A673 (cell line): ENCODE measurements around the gene TMEM125. TPM values are rescaled to one million over a fixed set of nuclear protein-coding genes. Genes with fewer than 3 reads are reported as not detected.

ENCODE experiments used
- BruUV-seq: library from RNA; stranded (reverse); fragments of 400-500 nt; replicated peaks from 2 replicates; lab custom pipeline; 2021; lab: Mats Ljungman, UMichigan
- CTCF ChIA-PET: fragments of 300-600 bp; sonication (Branson Sonifier 250); formaldehyde crosslinking; loops from one replicate; lab custom pipeline; 2022; ENCODE audit warnings: antibody characterized with exemption; lab: Charles Lee
- POLR2A ChIA-PET: fragments of 300-600 bp; sonication (Branson Sonifier 250); formaldehyde crosslinking; loops from one replicate; lab custom pipeline; 2022; ENCODE audit warnings: antibody characterized with exemption; ENCODE audit not compliant: low non-redundant PET; lab: Charles Lee
- DNase-seq: peaks from one replicate; pipeline ENCODE4 v3.0.0-alpha.2; 2015; ENCODE audit warnings: low spot score
- H3K27ac ChIP-seq: fragments of 200-600 bp; sonication (generic); 2 replicates; pipeline ENCODE4 v1.5.1; 2016; ENCODE audit warnings: mixed run types, low read depth, mild to moderate bottlenecking, mixed read lengths, antibody characterized with exemption, low read length; ENCODE audit not compliant: poor library complexity, severe bottlenecking
- H3K27me3 ChIP-seq: fragments of 200-600 bp; sonication (generic); replicated peaks from 2 replicates; pipeline ENCODE4 v1.6.1; 2017; ENCODE audit warnings: mixed run types, low read depth, mild to moderate bottlenecking, mixed read lengths, antibody characterized with exemption, low read length; ENCODE audit not compliant: insufficient read depth, poor library complexity
- H3K36me3 ChIP-seq: fragments of 200-600 bp; sonication (generic); 2 replicates; pipeline ENCODE4 v1.6.1; 2016; ENCODE audit warnings: mixed run types, mild to moderate bottlenecking, mixed read lengths, antibody characterized with exemption, low read length; ENCODE audit not compliant: insufficient read depth, poor library complexity, severe bottlenecking
- H3K4me1 ChIP-seq: fragments of 200-600 bp; sonication (generic); 2 replicates; pipeline ENCODE4 v1.6.1; 2017; ENCODE audit warnings: mixed run types, mild to moderate bottlenecking, mixed read lengths, antibody characterized with exemption, low read length; ENCODE audit not compliant: insufficient read depth, poor library complexity, severe bottlenecking
- H3K4me3 ChIP-seq: fragments of 200-600 bp; sonication (generic); 2 replicates; pipeline ENCODE4 v1.5.1; 2016; ENCODE audit warnings: low read depth, mixed run types, mild to moderate bottlenecking, mixed read lengths, low read length; ENCODE audit not compliant: poor library complexity, severe bottlenecking
- H3K9me3 ChIP-seq: fragments of 200-600 bp; sonication (generic); 2 replicates; pipeline ENCODE4 v1.6.1; 2016; ENCODE audit warnings: mixed run types, low read depth, mild to moderate bottlenecking, mixed read lengths, antibody characterized with exemption, low read length; ENCODE audit not compliant: poor library complexity, severe bottlenecking
- EZH2 ChIP-seq: fragments of 200-600 bp; sonication (generic); IDR thresholded peaks from 2 replicates; pipeline ENCODE4 v1.6.1; 2017; ENCODE audit warnings: borderline replicate concordance, low read depth, mild to moderate bottlenecking, mixed read lengths, antibody characterized with exemption, low read length; ENCODE audit not compliant: poor library complexity, severe bottlenecking
- intact Hi-C: fragments of 100-400 bp; cut with micrococcal nuclease; formaldehyde crosslinking; loops from one replicate; pipeline ENCODE4 v1.10.0; 2022; ENCODE audit not compliant: unreplicated experiment
- total RNA-seq: library from RNA; stranded (reverse); gene quantifications from 2 replicates; pipeline ENCODE4 v1.2.3, GENCODE V29; 2021
- TF ChIP-seq, protein P1 (sequence below): fragments of 300-800, 200-600 bp; sonication (generic); conservative IDR thresholded peaks from 2 replicates; pipeline ENCODE4 v1.5.1; 2017; ENCODE audit warnings: low read depth, mild to moderate bottlenecking, antibody characterized with exemption, low read length, moderate library complexity, mixed read lengths

Gene TMEM125
- total RNA-seq, 1 experiment from 2014 or later, result not detected

DNA sequence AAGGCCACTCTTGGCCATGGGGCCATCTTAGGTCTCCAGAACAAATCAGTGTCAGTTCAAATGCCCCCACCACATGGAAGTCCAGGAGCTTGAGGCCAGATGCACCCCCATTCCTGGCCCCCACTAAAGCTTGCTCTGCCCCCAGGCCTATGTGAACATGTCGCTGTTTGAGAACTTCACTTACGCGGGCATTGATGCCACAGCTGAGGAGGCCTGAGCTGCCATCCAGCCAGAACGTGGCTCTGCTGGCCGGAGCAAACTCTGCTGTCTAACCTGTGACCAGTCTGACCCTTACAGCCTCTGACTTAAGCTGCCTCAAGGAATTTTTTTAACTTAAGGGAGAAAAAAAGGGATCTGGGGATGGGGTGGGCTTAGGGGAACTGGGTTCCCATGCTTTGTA is 52.7 kb downstream of the TMEM125 start:
- H3K9me3 ChIP-seq, result peaks cover under 1% of the 10 kb centered on the region
- POLR2A ChIA-PET, result no interaction called here
- TF ChIP-seq, protein P1, sequence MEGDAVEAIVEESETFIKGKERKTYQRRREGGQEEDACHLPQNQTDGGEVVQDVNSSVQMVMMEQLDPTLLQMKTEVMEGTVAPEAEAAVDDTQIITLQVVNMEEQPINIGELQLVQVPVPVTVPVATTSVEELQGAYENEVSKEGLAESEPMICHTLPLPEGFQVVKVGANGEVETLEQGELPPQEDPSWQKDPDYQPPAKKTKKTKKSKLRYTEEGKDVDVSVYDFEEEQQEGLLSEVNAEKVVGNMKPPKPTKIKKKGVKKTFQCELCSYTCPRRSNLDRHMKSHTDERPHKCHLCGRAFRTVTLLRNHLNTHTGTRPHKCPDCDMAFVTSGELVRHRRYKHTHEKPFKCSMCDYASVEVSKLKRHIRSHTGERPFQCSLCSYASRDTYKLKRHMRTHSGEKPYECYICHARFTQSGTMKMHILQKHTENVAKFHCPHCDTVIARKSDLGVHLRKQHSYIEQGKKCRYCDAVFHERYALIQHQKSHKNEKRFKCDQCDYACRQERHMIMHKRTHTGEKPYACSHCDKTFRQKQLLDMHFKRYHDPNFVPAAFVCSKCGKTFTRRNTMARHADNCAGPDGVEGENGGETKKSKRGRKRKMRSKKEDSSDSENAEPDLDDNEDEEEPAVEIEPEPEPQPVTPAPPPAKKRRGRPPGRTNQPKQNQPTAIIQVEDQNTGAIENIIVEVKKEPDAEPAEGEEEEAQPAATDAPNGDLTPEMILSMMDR, result no peak
- TF ChIP-seq EZH2, result no peak
- CTCF ChIA-PET, result no interaction called here
- no peak overlapping the region for H3K27ac ChIP-seq
- no peak overlapping the region for H3K4me3 ChIP-seq
- peaks cover 5% of the 10 kb centered on the region for H3K4me1 ChIP-seq
- no peaks in the 10 kb centered on the region for H3K36me3 ChIP-seq
- no TSS peak for BruUV-seq
- DNase-seq, result no peak
- intact Hi-C loops, result no loop called here
- no peaks in the 10 kb centered on the region for H3K27me3 ChIP-seq

Other genes starting within 250 kb of the TMEM125 start
- 145 and 169 TPM in 2 replicates for gene EBNA1BP2, start 97.7 kb upstream of the TMEM125 start, total RNA-seq
- gene CFAP57, start 97.7 kb upstream of the TMEM125 start, total RNA-seq, result 0.20 and 0.73 TPM in 2 replicates
- gene C1orf210, start 15.6 kb downstream of the TMEM125 start, total RNA-seq, result not detected in 2 replicates
- not detected in 2 replicates for gene TIE1, start 31.0 kb downstream of the TMEM125 start, total RNA-seq
- not detected in 2 replicates for gene MPL, start 67.8 kb downstream of the TMEM125 start, total RNA-seq
- gene CDC20, start 89.0 kb downstream of the TMEM125 start, total RNA-seq, result 296 and 309 TPM in 2 replicates
- 47.4 and 53.7 TPM in 2 replicates for gene ELOVL1, start 98.0 kb downstream of the TMEM125 start, total RNA-seq
- gene MED8, start 119.8 kb downstream of the TMEM125 start, total RNA-seq, result 36.7 TPM in 2 replicates
- gene SZT2, start 119.9 kb downstream of the TMEM125 start, total RNA-seq, result 27.9 and 34.6 TPM in 2 replicates
- 14.8 and 19.8 TPM in 2 replicates for gene HYI, start 183.9 kb downstream of the TMEM125 start, total RNA-seq